Subcutaneous adipose tissue (tissue), 4 donors: ENCODE measurements around the gene GPR39. TPM values are rescaled to one million over a fixed set of nuclear protein-coding genes. Genes with fewer than 3 reads are reported as not detected.

Experiments
- CTCF ChIP-seq: fragments of 450-650 bp; IDR thresholded peaks from one replicate; pipeline ENCODE4 v1.5.1; 2016; ENCODE audit warnings: low read depth, mild to moderate bottlenecking, control low read depth, antibody characterized with exemption, moderate library complexity
- total RNA-seq, 4 donors: library from RNA; depleted of rRNA; stranded (reverse); fragments of >200 nt; gene quantifications; one replicate each; pipeline ENCODE4 v1.1.0, GENCODE V29; 2016

The GPR39 gene
- total RNA-seq, 4 donors from 2014 or later: 0.34 to 1.5 (median 0.66) TPM; not detected in 1

GRCh38 chr2:132519566-132519965 lies 103.0 kb downstream of the GPR39 start:
- no peak for TF ChIP-seq CTCF

GRCh38 chr2:132521341-132521740 lies 104.7 kb downstream of the GPR39 start:
- TF ChIP-seq CTCF: no peak

GRCh38 chr2:132522901-132523300 lies 106.3 kb downstream of the GPR39 start:
- no peak for TF ChIP-seq CTCF

- TF ChIP-seq CTCF: no peak
Observed at GRCh38 chr2:132538331-132538855, 121.8 kb downstream of the GPR39 start.

- TF ChIP-seq CTCF: no peak
Observed at GRCh38 chr2:132540166-132540565, 123.6 kb downstream of the GPR39 start.

GRCh38 chr2:132542953-132543569 lies 126.5 kb downstream of the GPR39 start:
- no peak for TF ChIP-seq CTCF

GRCh38 chr2:132544006-132544630 lies 127.5 kb downstream of the GPR39 start:
- no peak for TF ChIP-seq CTCF
